Caki2 (cell line): Measurements from ENCODE around the gene IGF2R. TPM values are rescaled to one million over a fixed set of nuclear protein-coding genes. Genes with fewer than 3 reads are reported as not detected.
"Not testable (repeated sequence)": the region's sequence is repeated elsewhere in the genome, so short reads cannot be mapped to it uniquely, and the experiment has no call there.

ENCODE experiments used
- DNase-seq: peaks from one replicate; pipeline ENCODE4 v3.0.0-alpha.2; 2015; ENCODE audit warnings: low read depth
- in situ Hi-C: cut with HindIII; loops from 2 replicates; pipeline ENCODE4 v1.10.0; 2016; ENCODE audit warnings: low sequenced_read_pairs, low pct_unique_long_range_greater_than_20kb, mixed read lengths
- total RNA-seq: library from RNA; depleted of rRNA; stranded (reverse); fragments of >200 nt; shearing (Covaris generic); gene quantifications from 2 replicates; pipeline ENCODE4 v1.2.3, GENCODE V29; 2014; ENCODE audit warnings: low replicate concordance

Gene IGF2R
- total RNA-seq, 1 experiment from 2014 or later, result 58.9 TPM

- DNase-seq, result no peak
- in situ Hi-C loops, result no loop called here
Measured at GRCh38 chr6:160117137-160117536, 148.3 kb downstream of the IGF2R start.

GRCh38 chr6:160118620-160119229 is 149.8 kb downstream of the IGF2R start:
- in situ Hi-C loops, result no loop called here
- no peak for DNase-seq

- no peak for DNase-seq
- in situ Hi-C loops, result no loop called here
Measured at GRCh38 chr6:160120087-160120486, 151.2 kb downstream of the IGF2R start.

GRCh38 chr6:160121558-160121957 is 152.7 kb downstream of the IGF2R start, which contains the start of gene SLC22A1:
SLC22A1 (plus strand) TSS chr6:160121815; CDS start chr6:160121936, 121 bp downstream.
- in situ Hi-C loops, result no loop called here
- no peak for DNase-seq

GRCh38 chr6:160121981-160122380 is 153.1 kb downstream of the IGF2R start:
- in situ Hi-C loops, result no loop called here
- no peak for DNase-seq

- no peak for DNase-seq
- in situ Hi-C loops, result no loop called here
Measured at GRCh38 chr6:160122744-160123143, 153.9 kb downstream of the IGF2R start.

GRCh38 chr6:160124007-160124406 is 155.1 kb downstream of the IGF2R start:
- DNase-seq, result no peak
- in situ Hi-C loops, result no loop called here

GRCh38 chr6:160124605-160125004 is 155.7 kb downstream of the IGF2R start:
- no peak for DNase-seq
- in situ Hi-C loops, result no loop called here

GRCh38 chr6:160125105-160125504 is 156.2 kb downstream of the IGF2R start:
- DNase-seq, in situ Hi-C loops: not testable (repeated sequence)

GRCh38 chr6:160127270-160128124 is 158.6 kb downstream of the IGF2R start:
- DNase-seq, result no peak
- in situ Hi-C loops, result no loop called here

- in situ Hi-C loops, result no loop called here
Measured at GRCh38 chr6:160128125-160128683, 159.3 kb downstream of the IGF2R start.

GRCh38 chr6:160128879-160129516 is 160.1 kb downstream of the IGF2R start:
- in situ Hi-C loops, result no loop called here
- DNase-seq, result no peak

More at GRCh38 chr6:160128125-160128683, 159.3 kb downstream of the IGF2R start:
- no peak for DNase-seq

GRCh38 chr6:160129881-160130615 is 161.2 kb downstream of the IGF2R start:
- no peak for DNase-seq
- in situ Hi-C loops, result no loop called here

GRCh38 chr6:160130729-160131484 is 162.0 kb downstream of the IGF2R start:
- in situ Hi-C loops, result no loop called here
- DNase-seq, result no peak

- no peak for DNase-seq
- in situ Hi-C loops, result no loop called here
Measured at GRCh38 chr6:160131636-160132296, 162.9 kb downstream of the IGF2R start.

GRCh38 chr6:160132297-160132637 is 163.4 kb downstream of the IGF2R start:
- in situ Hi-C loops, result no loop called here
- DNase-seq, result no peak

- DNase-seq, result no peak
- in situ Hi-C loops, result no loop called here
Measured at GRCh38 chr6:160132776-160133338, 164.0 kb downstream of the IGF2R start.
